Activated CD8-positive, alpha-beta memory T cell treated with anti-CD3 and anti-CD28 coated beads, Interleukin-2, amount 10 ng/mL, durations not matched to agents 7 days and 5 days (primary cell): Measurements from ENCODE around the gene GARIN5A. TPM values are rescaled to one million over a fixed set of nuclear protein-coding genes. Genes with fewer than 3 reads are reported as not detected.
A peak's percentile ranks its signal among the peaks of the same experiment; 100 is the strongest.

Experiments used
- ATAC-seq: fragments of 150-1000 bp; cut with Tn5 transposase; one replicate; pipeline ENCODE4 v1.10.0; 2021; ENCODE audit warnings: moderate library complexity
- CTCF ChIA-PET: fragments of 350-600 bp; sonication (Branson Sonifier 250); formaldehyde crosslinking; loops from one replicate; lab custom pipeline; 2021; ENCODE audit warnings: antibody characterized with exemption; lab: Charles Lee
- DNase-seq: peaks from one replicate; pipeline ENCODE4 v3.0.0-alpha.2; 2020
- H3K27ac Mint-ChIP-seq: one replicate; pipeline ENCODE4 v1.8.0; 2021; ENCODE audit warnings: mild to moderate bottlenecking, mixed read lengths
- H3K27me3 Mint-ChIP-seq: one replicate; pipeline ENCODE4 v1.8.0; 2021; ENCODE audit warnings: mixed read lengths
- H3K36me3 Mint-ChIP-seq: one replicate; pipeline ENCODE4 v1.8.0; 2021; ENCODE audit warnings: mild to moderate bottlenecking, mixed read lengths
- H3K4me1 Mint-ChIP-seq: one replicate; pipeline ENCODE4 v1.8.0; 2021; ENCODE audit warnings: mixed read lengths
- H3K4me3 Mint-ChIP-seq: one replicate; pipeline ENCODE4 v1.8.0; 2021; ENCODE audit warnings: mild to moderate bottlenecking, moderate library complexity, mixed read lengths
- H3K9me3 Mint-ChIP-seq: one replicate; pipeline ENCODE4 v1.8.0; 2022; ENCODE audit warnings: low read depth, mixed read lengths
- total RNA-seq, 2 experiments: library from RNA; stranded (reverse); gene quantifications; one replicate each; pipeline ENCODE4 v1.2.3, GENCODE V29; 2021

Gene GARIN5A
- total RNA-seq, 2 experiments from 2014 or later = not detected

- no peak overlapping the region for H3K27ac Mint-ChIP-seq
- DNase-seq (no peak), ATAC-seq (no peak)
- H3K4me3 Mint-ChIP-seq = no peak overlapping the region
- no peaks in the 10 kb centered on the region for H3K36me3 Mint-ChIP-seq
- H3K4me1 Mint-ChIP-seq = no peaks in the 10 kb centered on the region
- no peaks in the 10 kb centered on the region for H3K27me3 Mint-ChIP-seq
- CTCF ChIA-PET = no interaction called here
- no peaks in the 10 kb centered on the region for H3K9me3 Mint-ChIP-seq
Observed at GRCh38 chr19:50501186-50501567, 24.5 kb upstream of the GARIN5A start.

GRCh38 chr19:50500753-50501151 lies 24.1 kb upstream of the GARIN5A start:
- no peak overlapping the region for H3K27ac Mint-ChIP-seq
- no peaks in the 10 kb centered on the region for H3K36me3 Mint-ChIP-seq
- CTCF ChIA-PET = no interaction called here
- H3K4me1 Mint-ChIP-seq = no peaks in the 10 kb centered on the region
- DNase-seq = no peak
- no peak overlapping the region for H3K4me3 Mint-ChIP-seq
- H3K27me3 Mint-ChIP-seq = no peaks in the 10 kb centered on the region
- ATAC-seq = peak; percentile 16
- H3K9me3 Mint-ChIP-seq = no peaks in the 10 kb centered on the region

GRCh38 chr19:50500060-50500752 lies 23.6 kb upstream of the GARIN5A start:
- Mint-ChIP-seq H3K36me3 (no peaks in the 10 kb centered on the region), H3K9me3 (no peaks in the 10 kb centered on the region), H3K27ac (no peak overlapping the region), H3K27me3 (no peaks in the 10 kb centered on the region), H3K4me3 (no peak overlapping the region), H3K4me1 (no peaks in the 10 kb centered on the region)
- peak; percentile 45 for ATAC-seq
- CTCF ChIA-PET = no interaction called here
- DNase-seq = no peak

- Mint-ChIP-seq H3K27ac (no peak overlapping the region), H3K4me1 (no peaks in the 10 kb centered on the region), H3K27me3 (no peaks in the 10 kb centered on the region), H3K36me3 (no peaks in the 10 kb centered on the region), H3K4me3 (no peak overlapping the region), H3K9me3 (no peaks in the 10 kb centered on the region)
- ATAC-seq = no peak
- CTCF ChIA-PET = no interaction called here
- DNase-seq = no peak
Observed at GRCh38 chr19:50498219-50499056, 21.8 kb upstream of the GARIN5A start.

- no peak for DNase-seq
- no peaks in the 10 kb centered on the region for H3K36me3 Mint-ChIP-seq
- peaks cover 3% of the 10 kb centered on the region for H3K4me1 Mint-ChIP-seq
- CTCF ChIA-PET = interaction anchor here (0.9 kb wide), 1 partner anchor 36 kb away, joined by 3 read pairs; no protein-coding TSS in a partner anchor
- H3K27ac Mint-ChIP-seq = no peak overlapping the region
- H3K4me3 Mint-ChIP-seq = no peak overlapping the region
- H3K9me3 Mint-ChIP-seq = no peaks in the 10 kb centered on the region
- ATAC-seq = no peak
- peaks cover 2% of the 10 kb centered on the region for H3K27me3 Mint-ChIP-seq
Observed at GRCh38 chr19:50497022-50497405, 20.4 kb upstream of the GARIN5A start.

- Mint-ChIP-seq H3K36me3 (no peaks in the 10 kb centered on the region), H3K27me3 (peaks cover 7% of the 10 kb centered on the region), H3K27ac (no peak overlapping the region), H3K4me1 (peaks cover 9% of the 10 kb centered on the region), H3K9me3 (no peaks in the 10 kb centered on the region), H3K4me3 (no peak overlapping the region)
- DNase-seq = no peak
- no peak for ATAC-seq
- CTCF ChIA-PET = interaction anchor here (0.5 to 0.9 kb wide), 2 partner anchors 35 to 46 kb away, joined by 3 read pairs; no protein-coding TSS in a partner anchor
Observed at GRCh38 chr19:50496189-50497021, 19.8 kb upstream of the GARIN5A start.

GRCh38 chr19:50495020-50495531 lies 18.4 kb upstream of the GARIN5A start:
- ATAC-seq = no peak
- Mint-ChIP-seq H3K27me3 (peaks cover 7% of the 10 kb centered on the region), H3K9me3 (no peaks in the 10 kb centered on the region), H3K27ac (no peak overlapping the region), H3K4me1 (peaks cover 12% of the 10 kb centered on the region), H3K36me3 (no peaks in the 10 kb centered on the region), H3K4me3 (no peak overlapping the region)
- no peak for DNase-seq
- CTCF ChIA-PET = no interaction called here

- Mint-ChIP-seq H3K27ac (no peak overlapping the region), H3K9me3 (no peaks in the 10 kb centered on the region), H3K36me3 (no peaks in the 10 kb centered on the region), H3K4me1 (peaks cover 12% of the 10 kb centered on the region), H3K4me3 (no peak overlapping the region), H3K27me3 (peaks cover 7% of the 10 kb centered on the region)
- CTCF ChIA-PET = no interaction called here
- no peak for ATAC-seq
- no peak for DNase-seq
Observed at GRCh38 chr19:50494186-50495019, 17.8 kb upstream of the GARIN5A start.

GRCh38 chr19:50493171-50493570 lies 16.5 kb upstream of the GARIN5A start:
- H3K27ac Mint-ChIP-seq = no peak overlapping the region
- H3K36me3 Mint-ChIP-seq = no peaks in the 10 kb centered on the region
- H3K4me3 Mint-ChIP-seq = no peak overlapping the region
- peaks cover 7% of the 10 kb centered on the region for H3K27me3 Mint-ChIP-seq
- CTCF ChIA-PET = interaction anchor here (0.7 kb wide), 1 partner anchor 357 kb away, joined by 4 read pairs; no protein-coding TSS in a partner anchor
- H3K9me3 Mint-ChIP-seq = no peaks in the 10 kb centered on the region
- ATAC-seq = no peak
- DNase-seq = no peak
- H3K4me1 Mint-ChIP-seq = peaks cover 12% of the 10 kb centered on the region

GRCh38 chr19:50492303-50493052 lies 15.8 kb upstream of the GARIN5A start:
- no peak overlapping the region for H3K4me3 Mint-ChIP-seq
- peak overlapping the region; percentile 20 for H3K27ac Mint-ChIP-seq
- DNase-seq = no peak
- H3K9me3 Mint-ChIP-seq = no peaks in the 10 kb centered on the region
- no peaks in the 10 kb centered on the region for H3K36me3 Mint-ChIP-seq
- H3K27me3 Mint-ChIP-seq = peaks cover 9% of the 10 kb centered on the region
- ATAC-seq = peak; percentile 77
- CTCF ChIA-PET = interaction anchor here (0.7 kb wide), 1 partner anchor 356 kb away, joined by 4 read pairs; no protein-coding TSS in a partner anchor
- H3K4me1 Mint-ChIP-seq = peaks cover 14% of the 10 kb centered on the region

GRCh38 chr19:50490991-50491472 lies 14.4 kb upstream of the GARIN5A start:
- peaks cover 14% of the 10 kb centered on the region for H3K4me1 Mint-ChIP-seq

GRCh38 chr19:50490411-50490811 lies 13.8 kb upstream of the GARIN5A start:
- ATAC-seq (no peak), DNase-seq (no peak)
- Mint-ChIP-seq H3K4me3 (no peak overlapping the region), H3K27ac (no peak overlapping the region), H3K27me3 (peaks cover 9% of the 10 kb centered on the region), H3K36me3 (peaks cover 5% of the 10 kb centered on the region), H3K4me1 (peaks cover 14% of the 10 kb centered on the region), H3K9me3 (no peaks in the 10 kb centered on the region)
- CTCF ChIA-PET = no interaction called here

More at GRCh38 chr19:50490991-50491472, 14.4 kb upstream of the GARIN5A start:
- DNase-seq (no peak), ATAC-seq (no peak)
- Mint-ChIP-seq H3K9me3 (no peaks in the 10 kb centered on the region), H3K4me3 (no peak overlapping the region), H3K27ac (no peak overlapping the region), H3K27me3 (peaks cover 9% of the 10 kb centered on the region), H3K36me3 (peaks cover 2% of the 10 kb centered on the region)
- CTCF ChIA-PET = no interaction called here
